Esophagus squamous epithelium (tissue), 5 donors: ENCODE measurements around the gene TMCC1. TPM values are rescaled to one million over a fixed set of nuclear protein-coding genes. Genes with fewer than 3 reads are reported as not detected.
A peak's percentile ranks its signal among the peaks of the same experiment; 100 is the strongest.

Experiments used
- DNase-seq: peaks from one replicate; lab custom pipeline; 2025; lab: John Stamatoyannopoulos, UW
- H3K27ac ChIP-seq, 4 donors: fragments of 200-600 bp; sonication (generic); one replicate each; pipeline ENCODE4 v1.5.1; 2016 to 2019; ENCODE audit warnings: mild to moderate bottlenecking in 1 of 4
- H3K27me3 ChIP-seq, 4 donors: fragments of 200-600 bp; sonication (generic); 1 replicate in 3 of 4; 2 replicates in 1 of 4; pipeline versions ENCODE4 v1.5.1 to v1.6.0; 2017 to 2021; ENCODE audit warnings: antibody characterized with exemption in 1 of 4
- H3K36me3 ChIP-seq, 3 donors: fragments of 200-600 bp; sonication (generic); one replicate each; pipeline ENCODE4 v1.5.1; 2016 to 2019
- H3K4me1 ChIP-seq, 3 donors: fragments of 200-600 bp; sonication (generic); one replicate each; pipeline ENCODE4 v1.5.1; 2017 to 2019
- H3K4me3 ChIP-seq, 4 donors: fragments of 200-600 bp; sonication (generic); 1 replicate in 3 of 4; 2 replicates in 1 of 4; pipeline ENCODE4 v1.5.1; 2016 to 2019; ENCODE audit warnings: mild to moderate bottlenecking in 2 of 4, moderate library complexity in 1 of 4
- H3K9me3 ChIP-seq, 3 donors: fragments of 200-600 bp; sonication (generic); one replicate each; pipeline ENCODE4 v1.5.1; 2016 to 2019
- CTCF ChIP-seq, 6 experiments: fragments of 450-650 bp in 4 of 6; fragments of 200-600 bp in 2 of 6; sonication (generic) in 2 of 6; IDR thresholded peaks; one replicate each; pipeline ENCODE4 v1.5.1; 2016 to 2019; ENCODE audit warnings: antibody characterized with exemption in 6 of 6, mild to moderate bottlenecking in 4 of 6, moderate library complexity in 4 of 6
- POLR2A ChIP-seq, 4 donors: fragments of 450-650 bp; IDR thresholded peaks; one replicate each; pipeline ENCODE4 v1.6.1; 2017; ENCODE audit warnings: antibody characterized with exemption in 4 of 4, mild to moderate bottlenecking in 4 of 4, moderate library complexity in 3 of 4
- WGBS, 2 donors: methylation state at CpG; one replicate each; pipeline ENCODE4 v1.1.5; 2018; 5-methylcytosine and 5-hydroxymethylcytosine counted together
- intact Hi-C: fragments of 100-400 bp; cut with DNase I; formaldehyde crosslinking; loops from one replicate; pipeline ENCODE4 v1.15.0; 2022
- total RNA-seq, 4 donors: library from RNA; depleted of rRNA; stranded (reverse); fragments of >200 nt; gene quantifications; one replicate each; pipeline ENCODE4 v1.1.0, GENCODE V29; 2016
- donor health status: DM: yes; HTN: yes; CAD: no.

Gene TMCC1
- total RNA-seq, 4 donors from 2014 or later, result 13.1 to 23.5 (median 18.4) TPM

GRCh38 chr3:129795186-129796010 lies 98.1 kb downstream of the TMCC1 start:
- Histone ChIP-seq H3K36me3 (peaks cover 0 to 11% (median 0%) of the 10 kb centered on the region in 3 donors), H3K4me1 (peaks cover 21 to 37% (median 24%) of the 10 kb centered on the region in 3 donors), H3K4me3 (no peak overlapping the region), H3K27ac (peak overlapping the region; percentile 83 to 90 (median 84)), H3K27me3 (no peaks in the 10 kb centered on the region), H3K9me3 (no peaks in the 10 kb centered on the region)
- WGBS, 2 donors, result 52 to 64% methylated on average over 6 of the region's 6 CpGs
- DNase-seq, result no peak
- TF ChIP-seq POLR2A (IDR thresholded peaks at IDR 0.05) (no peak), CTCF (IDR thresholded peaks at IDR 0.05) (no peak)
- intact Hi-C loops, result no loop called here

- H3K4me3 ChIP-seq, result peak overlapping the region; percentile 17 to 54 (median 36)
- no peaks in the 10 kb centered on the region for H3K9me3 ChIP-seq
- TF ChIP-seq CTCF (IDR thresholded peaks at IDR 0.05) (no peak), POLR2A (IDR thresholded peaks at IDR 0.05) (no peak)
- no peaks in the 10 kb centered on the region for H3K27me3 ChIP-seq
- peak overlapping the region; percentile 83 to 90 (median 84) for H3K27ac ChIP-seq
- H3K36me3 ChIP-seq, result peaks cover 0 to 11% (median 0%) of the 10 kb centered on the region in 3 donors
- H3K4me1 ChIP-seq, result peaks cover 21 to 37% (median 24%) of the 10 kb centered on the region in 3 donors
- no peak for DNase-seq
- intact Hi-C loops, result no loop called here
- 20 to 21% methylated on average over 11 to 12 of the region's 14 CpGs for WGBS, 2 donors
Observed at GRCh38 chr3:129794311-129795185, 99.0 kb downstream of the TMCC1 start.

- H3K9me3 ChIP-seq, result no peaks in the 10 kb centered on the region
- DNase-seq, result no peak
- WGBS, 2 donors, result 24% methylated on average over 2 of the region's 2 CpGs; no CpG with 5 or more reads in 1 of the 2 donors
- TF ChIP-seq POLR2A (IDR thresholded peaks at IDR 0.05) (no peak), CTCF (IDR thresholded peaks at IDR 0.05) (no peak)
- H3K27ac ChIP-seq, result peak overlapping the region; percentile 83 to 90 (median 84)
- no peaks in the 10 kb centered on the region for H3K27me3 ChIP-seq
- H3K4me1 ChIP-seq, result peaks cover 21 to 37% (median 24%) of the 10 kb centered on the region in 3 donors
- peak overlapping the region; percentile 17 to 54 (median 36) for H3K4me3 ChIP-seq
- H3K36me3 ChIP-seq, result peaks cover 0 to 11% (median 0%) of the 10 kb centered on the region in 3 donors
- intact Hi-C loops, result no loop called here
Observed at GRCh38 chr3:129793942-129794310, 99.6 kb downstream of the TMCC1 start.

GRCh38 chr3:129793319-129793718 lies 100.2 kb downstream of the TMCC1 start:
- no peak for TF ChIP-seq CTCF (IDR thresholded peaks at IDR 0.05)
- peak overlapping the region in 3 of 4 donors; percentile 17 to 38 (median 33) for H3K4me3 ChIP-seq
- intact Hi-C loops, result no loop called here
- no peaks in the 10 kb centered on the region for H3K27me3 ChIP-seq
- H3K4me1 ChIP-seq, result peaks cover 21 to 37% (median 24%) of the 10 kb centered on the region in 3 donors
- DNase-seq, result no peak
- no peaks in the 10 kb centered on the region for H3K9me3 ChIP-seq
- WGBS, 2 donors, result 76% methylated on average over 1 of the region's 1 CpG
- H3K36me3 ChIP-seq, result peaks cover 0 to 11% (median 0%) of the 10 kb centered on the region in 3 donors
- peak overlapping the region; percentile 83 to 90 (median 84) for H3K27ac ChIP-seq
